Esophagus squamous epithelium (tissue), 5 donors: ENCODE measurements around the gene GADD45GIP1. TPM values are rescaled to one million over a fixed set of nuclear protein-coding genes. Genes with fewer than 3 reads are reported as not detected.
"Not testable (repeated sequence)": the region's sequence is repeated elsewhere in the genome, so short reads cannot be mapped to it uniquely, and the experiment has no call there.

ENCODE experiments used
- DNase-seq: peaks from one replicate; lab custom pipeline; 2025; lab: John Stamatoyannopoulos, UW
- H3K27ac ChIP-seq, 4 donors: fragments of 200-600 bp; sonication (generic); one replicate each; pipeline ENCODE4 v1.5.1; 2016 to 2019; ENCODE audit warnings: mild to moderate bottlenecking in 1 of 4
- H3K27me3 ChIP-seq, 4 donors: fragments of 200-600 bp; sonication (generic); 1 replicate in 3 of 4; 2 replicates in 1 of 4; pipeline versions ENCODE4 v1.5.1 to v1.6.0; 2017 to 2021; ENCODE audit warnings: antibody characterized with exemption in 1 of 4
- H3K36me3 ChIP-seq, 3 donors: fragments of 200-600 bp; sonication (generic); one replicate each; pipeline ENCODE4 v1.5.1; 2016 to 2019
- H3K4me1 ChIP-seq, 3 donors: fragments of 200-600 bp; sonication (generic); one replicate each; pipeline ENCODE4 v1.5.1; 2017 to 2019
- H3K4me3 ChIP-seq, 4 donors: fragments of 200-600 bp; sonication (generic); 1 replicate in 3 of 4; 2 replicates in 1 of 4; pipeline ENCODE4 v1.5.1; 2016 to 2019; ENCODE audit warnings: mild to moderate bottlenecking in 2 of 4, moderate library complexity in 1 of 4
- H3K9me3 ChIP-seq, 3 donors: fragments of 200-600 bp; sonication (generic); one replicate each; pipeline ENCODE4 v1.5.1; 2016 to 2019
- POLR2A ChIP-seq, 4 donors: fragments of 450-650 bp; IDR thresholded peaks; one replicate each; pipeline ENCODE4 v1.6.1; 2017; ENCODE audit warnings: antibody characterized with exemption in 4 of 4, mild to moderate bottlenecking in 4 of 4, moderate library complexity in 3 of 4
- WGBS, 2 donors: methylation state at CpG; one replicate each; pipeline ENCODE4 v1.1.5; 2018; 5-methylcytosine and 5-hydroxymethylcytosine counted together
- intact Hi-C: fragments of 100-400 bp; cut with DNase I; formaldehyde crosslinking; loops from one replicate; pipeline ENCODE4 v1.15.0; 2022
- total RNA-seq, 4 donors: library from RNA; depleted of rRNA; stranded (reverse); fragments of >200 nt; gene quantifications; one replicate each; pipeline ENCODE4 v1.1.0, GENCODE V29; 2016
- TF ChIP-seq, protein P1 (sequence below), 6 experiments: fragments of 450-650 bp in 4 of 6; fragments of 200-600 bp in 2 of 6; sonication (generic) in 2 of 6; IDR thresholded peaks; one replicate each; pipeline ENCODE4 v1.5.1; 2016 to 2019; ENCODE audit warnings: antibody characterized with exemption in 6 of 6, mild to moderate bottlenecking in 4 of 6, moderate library complexity in 4 of 6
- donor health status: DM: yes; HTN: yes; CAD: no.

The GADD45GIP1 gene
- total RNA-seq, 4 donors from 2014 or later, result 34.4 to 59.7 (median 44.9) TPM

DNA sequence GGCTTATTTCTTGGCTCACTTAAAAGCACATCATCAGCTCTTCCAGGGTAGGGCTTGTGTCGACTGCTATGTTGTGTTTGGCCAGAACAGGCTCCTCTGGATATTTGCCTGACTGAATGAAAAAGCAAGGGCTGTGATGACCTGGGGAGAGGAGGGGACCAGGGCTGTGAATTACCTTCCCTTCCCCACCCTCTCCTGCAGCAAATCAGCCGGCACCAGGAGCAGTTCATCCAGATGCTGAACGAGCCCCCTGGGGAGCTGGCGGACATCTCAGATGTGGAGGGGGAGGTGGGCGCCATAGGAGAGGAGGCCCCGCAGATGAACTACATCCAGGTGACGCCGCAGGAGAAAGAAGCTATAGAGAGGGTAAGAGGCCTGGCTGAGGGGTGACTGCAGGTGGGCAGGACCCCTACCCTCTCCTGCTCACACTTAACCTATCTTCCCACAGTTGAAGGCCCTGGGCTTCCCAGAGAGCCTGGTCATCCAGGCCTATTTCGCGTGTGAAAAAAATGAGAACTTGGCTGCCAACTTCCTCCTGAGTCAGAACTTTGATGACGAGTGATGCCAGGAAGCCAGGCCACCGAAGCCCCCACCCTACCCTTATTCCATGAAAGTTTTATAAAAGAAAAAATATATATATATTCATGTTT, 4.4 kb downstream of the GADD45GIP1 start:
- no peaks in the 10 kb centered on the region for H3K27me3 ChIP-seq
- DNase-seq, result no peak
- intact Hi-C loops, result no loop called here
- no peak for TF ChIP-seq POLR2A (IDR thresholded peaks at IDR 0.05)
- TF ChIP-seq, protein P1, sequence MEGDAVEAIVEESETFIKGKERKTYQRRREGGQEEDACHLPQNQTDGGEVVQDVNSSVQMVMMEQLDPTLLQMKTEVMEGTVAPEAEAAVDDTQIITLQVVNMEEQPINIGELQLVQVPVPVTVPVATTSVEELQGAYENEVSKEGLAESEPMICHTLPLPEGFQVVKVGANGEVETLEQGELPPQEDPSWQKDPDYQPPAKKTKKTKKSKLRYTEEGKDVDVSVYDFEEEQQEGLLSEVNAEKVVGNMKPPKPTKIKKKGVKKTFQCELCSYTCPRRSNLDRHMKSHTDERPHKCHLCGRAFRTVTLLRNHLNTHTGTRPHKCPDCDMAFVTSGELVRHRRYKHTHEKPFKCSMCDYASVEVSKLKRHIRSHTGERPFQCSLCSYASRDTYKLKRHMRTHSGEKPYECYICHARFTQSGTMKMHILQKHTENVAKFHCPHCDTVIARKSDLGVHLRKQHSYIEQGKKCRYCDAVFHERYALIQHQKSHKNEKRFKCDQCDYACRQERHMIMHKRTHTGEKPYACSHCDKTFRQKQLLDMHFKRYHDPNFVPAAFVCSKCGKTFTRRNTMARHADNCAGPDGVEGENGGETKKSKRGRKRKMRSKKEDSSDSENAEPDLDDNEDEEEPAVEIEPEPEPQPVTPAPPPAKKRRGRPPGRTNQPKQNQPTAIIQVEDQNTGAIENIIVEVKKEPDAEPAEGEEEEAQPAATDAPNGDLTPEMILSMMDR (IDR thresholded peaks at IDR 0.05), result no peak
- WGBS, 2 donors, result 47 to 48% methylated on average over 11 to 12 of the region's 12 CpGs
- peaks cover 23 to 71% (median 53%) of the 10 kb centered on the region in 3 donors for H3K36me3 ChIP-seq
- no peak overlapping the region for H3K4me3 ChIP-seq
- peaks cover 42 to 78% (median 49%) of the 10 kb centered on the region in 3 donors for H3K4me1 ChIP-seq
- H3K9me3 ChIP-seq, result no peaks in the 10 kb centered on the region
- H3K27ac ChIP-seq, result peak overlapping the region; percentile 23 to 97 (median 92)

DNA sequence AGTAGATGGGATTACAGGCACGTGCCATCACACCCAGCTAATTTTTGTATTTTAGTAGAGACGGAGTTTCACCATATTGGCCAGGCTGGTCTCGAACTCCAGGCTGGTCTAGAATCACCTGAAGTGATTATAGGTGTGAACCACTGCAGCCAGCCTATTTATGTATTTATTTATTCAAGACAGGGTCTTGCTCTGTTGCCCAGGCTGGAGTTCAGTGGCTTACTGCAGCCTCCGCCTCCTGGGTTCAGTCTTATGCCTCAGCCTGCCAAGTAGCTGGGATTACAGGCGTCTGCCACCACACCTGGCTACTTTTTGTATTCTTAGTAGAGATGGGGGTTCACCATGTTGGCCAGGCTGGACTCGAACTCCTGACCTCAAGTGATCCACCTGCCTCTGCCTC, 5.0 kb downstream of the GADD45GIP1 start:
- H3K27me3 ChIP-seq, intact Hi-C loops, H3K9me3 ChIP-seq, H3K4me3 ChIP-seq, DNase-seq: not testable (repeated sequence)
- WGBS, 2 donors, result 89 to 92% methylated on average over 4 to 5 of the region's 6 CpGs
- peak overlapping the region; percentile 23 to 97 (median 92) for H3K27ac ChIP-seq
- peaks cover 23 to 73% (median 54%) of the 10 kb centered on the region in 3 donors for H3K36me3 ChIP-seq
- H3K4me1 ChIP-seq, result peaks cover 45 to 78% (median 54%) of the 10 kb centered on the region in 3 donors

DNA sequence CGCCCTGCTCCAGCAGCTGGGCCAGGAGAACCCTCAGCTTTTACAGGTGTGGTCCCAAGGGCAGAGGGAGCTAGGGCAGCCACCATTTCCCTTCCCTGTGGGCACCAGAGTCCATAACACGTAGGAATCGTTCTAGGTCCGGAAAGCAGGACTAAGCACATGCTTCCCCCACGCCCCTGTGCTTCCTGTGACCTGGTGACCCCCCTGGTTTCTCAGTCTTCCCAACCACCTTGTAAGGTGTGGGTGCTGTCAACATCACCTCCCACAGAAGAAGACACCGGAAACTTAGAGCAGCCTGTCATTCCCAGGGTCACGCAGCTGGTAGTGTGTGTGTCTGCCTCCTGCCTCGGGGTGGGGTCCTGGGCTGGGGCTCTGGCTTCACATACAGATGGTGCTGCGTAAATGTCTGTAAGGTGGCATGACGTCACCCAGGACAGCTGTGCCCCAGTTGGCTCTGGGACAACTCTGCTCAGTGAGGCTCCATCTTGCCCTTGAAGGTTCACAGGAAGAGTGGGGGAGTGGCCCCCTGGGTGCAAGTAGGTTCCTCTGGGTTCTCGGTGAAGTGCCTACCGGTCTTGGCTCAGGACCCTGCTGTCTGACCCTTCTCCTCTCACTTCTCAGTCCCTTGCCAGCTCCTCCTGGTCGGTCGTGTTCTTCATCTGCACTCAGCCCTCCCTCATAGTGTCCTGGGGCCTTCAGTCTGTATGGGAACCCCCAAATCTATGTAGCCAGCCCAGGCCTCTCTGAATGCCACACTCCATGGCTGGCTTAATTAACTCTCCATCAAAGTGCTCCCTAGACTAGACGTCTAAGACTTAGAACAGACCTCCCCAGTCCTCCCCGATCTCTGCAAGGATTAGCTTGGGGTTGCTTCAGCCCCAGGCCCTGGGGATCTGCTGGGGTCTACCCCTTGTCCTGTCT, 7.4 kb downstream of the GADD45GIP1 start:
- DNase-seq, result no peak
- peaks cover 23 to 78% (median 54%) of the 10 kb centered on the region in 3 donors for H3K36me3 ChIP-seq
- H3K27ac ChIP-seq, result no peak overlapping the region
- WGBS, 2 donors, result 82 to 83% methylated on average over 11 to 12 of the region's 16 CpGs
- no peak for TF ChIP-seq POLR2A (IDR thresholded peaks at IDR 0.05)
- TF ChIP-seq, protein P1 (IDR thresholded peaks at IDR 0.05), result peak in 1 of 6 experiments; percentile 0
- H3K9me3 ChIP-seq, result no peaks in the 10 kb centered on the region
- no peaks in the 10 kb centered on the region for H3K27me3 ChIP-seq
- intact Hi-C loops, result no loop called here
- no peak overlapping the region for H3K4me3 ChIP-seq
- peaks cover 41 to 75% (median 50%) of the 10 kb centered on the region in 3 donors for H3K4me1 ChIP-seq

DNA sequence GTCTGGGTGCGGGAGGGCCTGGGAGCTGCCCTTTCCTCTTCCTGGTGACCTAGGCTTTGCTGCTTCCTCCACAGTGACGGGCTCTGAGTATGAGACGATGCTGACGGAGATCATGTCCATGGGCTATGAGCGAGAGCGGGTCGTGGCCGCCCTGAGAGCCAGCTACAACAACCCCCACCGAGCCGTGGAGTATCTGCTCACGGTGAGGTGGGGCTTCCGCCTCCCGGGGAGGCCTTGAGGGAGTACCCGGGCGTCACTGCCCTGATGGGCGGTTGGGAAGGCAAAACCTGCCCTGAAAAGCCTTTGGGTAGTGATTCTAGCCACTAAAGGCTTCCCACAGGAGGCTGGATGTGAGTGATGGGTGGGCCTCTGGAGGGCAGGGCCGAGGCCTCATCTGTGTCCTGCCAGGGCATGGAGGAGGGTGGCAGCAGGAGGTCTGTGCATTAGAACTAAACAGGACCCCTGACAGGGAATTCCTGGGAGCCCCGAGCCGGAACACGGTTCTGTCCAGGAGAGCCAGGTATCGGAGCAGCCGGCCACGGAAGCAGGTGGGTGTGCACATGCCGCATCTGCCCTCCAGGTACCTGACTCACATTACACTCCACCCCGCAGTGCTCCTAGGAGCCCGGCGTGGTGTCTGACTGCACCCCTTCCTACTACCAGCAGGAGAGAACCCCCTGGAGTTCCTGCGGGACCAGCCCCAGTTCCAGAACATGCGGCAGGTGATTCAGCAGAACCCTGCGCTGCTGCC, 8.2 kb downstream of the GADD45GIP1 start:
- Histone ChIP-seq H3K4me1 (peaks cover 37 to 75% (median 44%) of the 10 kb centered on the region in 3 donors), H3K9me3 (no peaks in the 10 kb centered on the region), H3K27me3 (no peaks in the 10 kb centered on the region), H3K27ac (peak overlapping the region in 1 of 4 donors; percentile 13), H3K4me3 (no peak overlapping the region), H3K36me3 (peaks cover 24 to 78% (median 53%) of the 10 kb centered on the region in 3 donors)
- intact Hi-C loops, result no loop called here
- TF ChIP-seq, protein P1 (IDR thresholded peaks at IDR 0.05), result peak in 1 of 6 experiments; percentile 38
- no peak for TF ChIP-seq POLR2A (IDR thresholded peaks at IDR 0.05)
- WGBS, 2 donors, result 75 to 89% methylated on average over 8 to 13 of the region's 30 CpGs
- no peak for DNase-seq
